Stimulated activated CD4-positive, alpha-beta T cell treated with anti-CD3 and anti-CD28 coated beads, Interleukin-1b, Interleukin-23, amount 100 ng/mL, for 1 hour (primary cell): ENCODE data around the gene TRIM17.
"Not testable (repeated sequence)": the region's sequence is repeated elsewhere in the genome, so short reads cannot be mapped to it uniquely, and the experiment has no call there.

Source experiments
- DNase-seq, 2 donors: peaks; one replicate each; pipeline ENCODE4 v3.0.0-alpha.2; 2020; ENCODE audit warnings: low read depth in 2 of 2

Gene TRIM17

DNA sequence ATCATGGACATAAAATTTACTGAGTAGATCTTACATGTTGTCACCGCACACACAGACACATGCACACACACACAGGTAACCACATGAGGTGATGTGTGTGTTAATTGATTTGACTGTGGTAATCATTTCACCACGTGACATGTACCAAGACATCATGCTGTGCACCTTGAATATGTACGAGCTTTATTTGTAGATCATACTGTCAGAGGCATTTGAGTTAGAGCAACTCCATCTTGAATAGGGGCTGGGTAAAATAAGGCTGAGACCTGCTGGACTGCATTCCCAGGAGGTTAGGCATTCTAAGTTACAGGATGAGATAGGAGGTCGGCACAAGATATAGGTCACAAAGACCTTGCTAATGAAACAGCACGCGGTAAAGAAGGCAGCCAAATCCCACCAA lies 31.7 kb upstream of the TRIM17 start:
- no peak for DNase-seq

DNA sequence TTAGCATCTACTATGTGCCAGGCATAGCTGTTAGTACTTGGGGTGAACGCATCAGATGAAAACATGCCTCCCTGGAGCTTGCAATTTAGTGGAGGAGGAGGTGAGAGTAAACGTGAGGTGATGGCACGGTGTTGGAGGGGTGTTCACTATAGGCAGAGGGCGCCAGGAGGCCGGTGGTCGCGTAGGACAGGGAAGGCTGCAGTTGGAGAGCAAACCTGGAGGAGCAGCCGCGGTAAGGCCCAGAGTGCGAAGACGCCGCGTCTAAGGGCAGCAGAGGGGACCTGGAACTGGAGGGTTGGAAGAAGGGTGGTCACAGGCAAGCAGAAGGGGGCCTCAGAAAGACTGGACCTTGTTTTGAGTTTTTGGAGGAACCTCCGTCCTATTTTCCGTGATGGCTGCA lies 30.2 kb upstream of the TRIM17 start:
- no peak for DNase-seq

DNA sequence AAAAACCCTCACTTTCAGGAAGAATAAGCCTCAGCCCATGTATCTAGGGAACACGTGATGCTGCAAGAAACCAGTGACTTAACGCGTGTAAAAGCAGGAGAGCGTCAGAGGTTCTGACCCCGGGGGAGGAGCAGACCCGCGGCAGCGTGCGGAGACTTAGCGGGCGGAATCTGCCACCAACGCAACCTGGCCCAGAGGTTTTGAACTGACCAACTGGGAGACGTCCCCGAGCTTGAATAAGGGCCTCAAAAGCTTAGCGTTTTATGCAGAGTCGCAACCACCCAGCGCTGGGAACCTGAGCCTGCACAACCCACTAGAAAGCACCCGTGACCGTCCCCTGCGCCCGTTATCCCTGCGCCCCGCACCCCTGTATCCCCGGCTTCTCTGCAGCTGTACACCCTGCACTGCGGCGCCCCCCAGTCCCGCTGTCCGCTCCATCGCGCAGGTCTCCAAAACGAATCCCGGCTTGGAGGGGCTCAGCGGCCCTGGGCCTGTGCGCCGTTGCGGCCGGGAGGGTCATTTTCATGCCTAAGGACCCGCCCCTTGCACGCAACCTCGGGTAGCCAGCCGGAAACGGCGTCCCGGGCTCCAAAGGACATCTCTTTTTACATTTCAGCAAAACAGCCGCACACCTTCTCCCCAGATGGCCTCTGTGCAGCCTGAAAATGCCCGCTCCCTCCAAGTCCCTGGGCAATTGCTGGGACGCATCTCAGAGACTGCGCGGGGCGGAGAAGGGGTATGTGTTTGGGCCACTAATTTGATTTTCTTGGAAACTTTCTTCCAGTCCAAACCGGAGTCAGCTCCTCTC lies 29.4 kb upstream of the TRIM17 start:
- DNase-seq, result no peak

DNA sequence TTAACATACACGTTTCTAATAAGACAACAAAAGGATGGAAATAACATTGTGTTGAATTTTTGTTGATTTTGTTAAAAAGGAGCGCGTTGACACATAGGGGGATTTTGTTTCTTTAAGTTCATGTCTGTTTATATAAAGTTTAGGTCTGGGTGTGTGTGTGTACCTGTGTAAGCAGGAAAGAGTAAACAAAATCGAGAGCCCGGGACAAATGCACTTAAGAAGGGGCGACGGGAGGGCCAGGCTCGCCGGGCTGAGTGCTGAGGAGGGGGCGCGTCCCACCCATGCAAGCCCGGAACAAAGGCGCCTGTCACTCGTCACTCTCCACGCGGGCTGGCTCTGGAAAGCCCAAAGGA lies 28.8 kb upstream of the TRIM17 start:
- no peak for DNase-seq

DNA sequence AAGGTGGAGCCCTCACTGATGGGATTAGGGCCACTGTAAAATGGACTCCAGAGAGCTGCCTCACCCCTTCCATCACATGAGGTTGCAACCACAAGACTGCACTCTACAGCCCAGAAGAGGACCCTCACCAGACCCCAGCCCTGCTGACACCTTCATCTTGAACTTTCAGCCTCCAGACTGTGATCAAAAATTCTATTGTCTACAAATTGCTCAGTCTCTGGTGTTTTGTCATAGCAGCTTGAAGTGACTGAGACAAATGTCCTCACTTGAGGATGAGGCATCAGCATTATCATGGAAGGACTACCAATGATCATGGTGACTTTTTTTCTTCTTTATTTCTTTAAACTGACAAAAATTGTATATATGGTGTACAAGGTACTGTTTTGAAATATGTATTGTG lies 26.7 kb upstream of the TRIM17 start:
- DNase-seq, result no peak

DNA sequence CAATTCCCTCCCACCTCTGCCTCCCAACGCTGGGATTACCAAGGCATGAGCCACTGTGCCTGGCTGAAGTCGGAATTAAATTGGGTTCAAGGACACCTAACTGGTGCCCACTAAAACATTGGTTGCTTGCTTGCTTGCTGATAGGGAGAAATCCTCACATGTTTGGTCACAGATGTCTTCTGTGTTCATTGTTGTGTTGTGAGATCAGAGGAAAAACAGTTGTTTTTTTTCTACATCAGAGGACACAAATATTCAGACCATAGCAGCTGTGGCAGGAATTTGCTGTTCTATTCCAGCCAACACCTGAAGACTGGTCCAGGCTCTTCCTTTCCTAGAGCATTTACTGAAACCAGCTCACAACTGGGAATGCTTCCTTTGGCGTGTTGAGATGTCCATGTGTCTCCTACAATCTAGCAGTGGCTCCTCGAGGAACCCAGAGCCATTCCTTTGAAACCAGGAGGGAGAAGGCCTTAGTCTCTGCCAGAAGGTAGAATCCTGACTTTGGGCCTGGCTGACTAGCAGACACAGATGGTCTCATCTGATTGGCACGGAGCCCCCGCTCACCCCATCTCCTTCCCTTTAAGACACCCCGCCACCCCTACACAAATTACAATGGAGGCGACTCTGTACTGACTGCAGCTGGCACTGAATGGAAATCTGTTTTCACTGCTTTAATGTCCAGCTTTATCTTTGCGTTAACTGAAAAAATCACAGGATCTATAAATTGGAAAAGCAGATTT lies 24.3 kb upstream of the TRIM17 start:
- no peak for DNase-seq

DNA sequence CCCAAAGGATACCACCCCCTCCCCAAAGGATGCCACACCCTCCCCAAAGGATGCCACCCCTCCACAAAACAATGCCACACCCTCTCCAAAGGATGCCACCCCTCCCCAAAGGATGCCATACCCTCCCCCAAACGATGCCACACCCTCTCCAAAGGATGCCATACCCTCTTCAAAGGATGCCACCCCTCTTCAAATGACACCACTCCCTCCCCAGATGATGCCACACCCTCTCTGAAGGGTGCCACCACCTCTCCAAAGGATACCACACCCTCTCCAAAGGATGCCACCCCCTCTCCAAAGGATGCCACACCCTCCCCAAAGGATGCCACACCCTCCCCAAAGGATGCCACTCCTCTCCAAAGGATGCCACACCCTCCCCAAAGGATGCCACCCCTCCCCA lies 21.6 kb upstream of the TRIM17 start:
- DNase-seq, result no peak

DNA sequence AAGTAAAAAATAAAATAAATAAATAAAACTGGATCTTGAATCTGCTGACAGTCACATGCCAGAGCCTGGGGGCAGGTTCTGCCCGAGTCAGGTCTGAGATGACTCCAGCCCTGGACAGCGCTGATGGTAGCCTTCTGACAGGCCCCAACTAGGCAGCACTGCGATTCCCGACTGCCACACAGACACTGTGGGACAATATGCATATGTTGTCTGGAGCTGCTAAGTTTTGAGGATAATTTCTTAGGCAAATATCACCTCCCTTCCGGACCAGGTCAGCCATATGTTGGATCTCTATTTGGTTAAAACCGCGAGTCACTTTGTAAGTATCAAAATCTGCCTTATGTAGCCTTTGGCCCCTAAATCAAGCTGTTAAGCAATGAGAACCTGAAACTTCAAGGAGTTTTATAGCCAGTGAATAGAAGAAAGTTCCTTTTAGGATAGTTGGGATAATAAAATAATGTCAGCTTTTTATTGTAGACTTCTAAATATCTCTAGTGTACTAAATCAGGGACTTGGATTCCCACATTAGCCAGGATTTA lies 20.8 kb upstream of the TRIM17 start:
- no peak for DNase-seq

DNA sequence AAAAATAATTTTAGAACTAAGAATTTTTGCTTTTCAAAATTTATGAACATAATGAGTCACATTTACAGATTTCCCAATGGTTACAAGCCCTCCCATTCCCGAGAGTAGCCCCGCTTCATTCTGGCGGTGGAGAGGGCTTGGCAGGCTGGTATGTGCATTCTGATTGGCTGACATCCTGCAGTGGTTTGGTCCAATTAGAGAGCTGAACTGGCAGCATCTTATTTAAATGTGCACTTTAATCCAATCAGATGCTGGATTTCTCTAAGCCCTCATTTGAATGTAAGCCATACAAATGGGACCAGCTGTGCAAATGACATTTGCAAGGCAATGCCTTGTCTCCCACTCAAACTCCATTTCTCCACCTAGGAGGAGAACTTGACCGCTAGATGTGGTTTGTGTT lies 18.0 kb upstream of the TRIM17 start:
- DNase-seq, result no peak

DNA sequence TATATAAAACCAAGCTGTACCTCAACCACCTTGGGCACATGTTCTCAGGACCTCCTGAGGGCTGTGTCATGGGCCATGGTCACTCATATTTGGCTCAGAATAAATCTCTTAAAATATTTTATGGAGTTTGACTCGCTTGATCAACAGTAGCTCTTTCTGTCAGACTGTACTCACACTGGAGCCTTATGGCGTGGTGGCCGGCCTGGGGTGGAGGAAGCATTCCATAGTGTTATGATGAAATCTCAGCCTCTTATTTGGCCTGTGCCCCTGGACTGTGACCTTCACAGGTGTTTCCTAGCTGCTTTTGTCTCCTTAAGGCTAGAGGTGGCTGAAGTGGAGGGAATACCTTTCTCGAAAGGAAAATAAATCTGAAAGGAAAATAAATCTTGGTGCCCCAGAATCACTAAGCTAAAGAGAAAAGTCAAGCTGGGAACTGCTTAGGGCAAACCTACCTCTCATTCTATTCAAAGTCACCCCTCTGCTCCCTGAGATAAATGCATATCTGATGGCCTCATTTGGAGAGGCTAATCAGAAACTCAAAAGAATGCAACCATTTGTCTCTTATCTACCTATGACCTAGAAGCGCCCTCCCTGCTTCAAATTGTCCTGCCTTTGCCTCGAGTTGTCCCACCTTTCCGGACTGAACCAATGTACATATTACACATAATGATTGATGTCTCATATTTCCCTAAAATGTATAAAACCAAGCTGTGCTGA lies 16.8 kb upstream of the TRIM17 start:
- not testable (repeated sequence) for DNase-seq

DNA sequence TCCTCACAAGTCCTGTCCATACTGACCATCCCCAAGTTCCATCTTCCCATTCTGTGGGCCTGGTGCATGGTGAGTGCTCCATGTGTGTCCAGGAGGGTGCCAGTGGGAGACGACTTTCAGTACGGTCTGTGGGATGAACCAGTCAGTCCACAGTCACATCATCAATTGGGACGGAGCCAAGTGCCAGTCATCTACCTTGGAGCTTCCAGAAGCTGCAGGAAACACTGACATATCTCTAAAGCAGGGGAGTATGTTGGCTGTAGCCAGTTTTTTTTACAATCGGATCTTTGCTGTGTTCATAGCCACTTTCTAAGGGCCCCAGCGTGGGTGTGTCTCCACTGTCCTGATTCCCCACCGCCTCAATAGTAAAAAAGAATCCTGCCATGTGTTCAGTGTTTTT lies 13.6 kb upstream of the TRIM17 start:
- no peak for DNase-seq

DNA sequence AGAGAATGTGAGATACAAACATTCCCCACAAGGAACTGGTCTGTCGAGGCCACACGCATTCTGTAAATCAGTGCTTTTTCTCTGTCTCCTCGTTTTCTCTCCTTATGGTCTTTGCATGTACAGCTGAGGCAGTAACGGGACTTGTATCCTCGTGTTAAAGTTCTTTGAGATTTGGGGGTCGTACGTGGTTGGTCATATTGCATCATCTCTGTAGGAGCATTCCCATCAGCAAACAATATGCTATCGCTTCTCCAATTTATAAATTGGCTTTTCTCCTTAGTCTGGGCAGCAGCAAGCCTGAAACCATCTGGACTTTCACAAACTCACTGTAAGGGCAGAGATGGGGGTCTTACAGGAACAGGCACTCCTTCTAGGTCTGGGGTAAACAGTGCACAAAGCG lies 13.0 kb upstream of the TRIM17 start:
- DNase-seq, result no peak

DNA sequence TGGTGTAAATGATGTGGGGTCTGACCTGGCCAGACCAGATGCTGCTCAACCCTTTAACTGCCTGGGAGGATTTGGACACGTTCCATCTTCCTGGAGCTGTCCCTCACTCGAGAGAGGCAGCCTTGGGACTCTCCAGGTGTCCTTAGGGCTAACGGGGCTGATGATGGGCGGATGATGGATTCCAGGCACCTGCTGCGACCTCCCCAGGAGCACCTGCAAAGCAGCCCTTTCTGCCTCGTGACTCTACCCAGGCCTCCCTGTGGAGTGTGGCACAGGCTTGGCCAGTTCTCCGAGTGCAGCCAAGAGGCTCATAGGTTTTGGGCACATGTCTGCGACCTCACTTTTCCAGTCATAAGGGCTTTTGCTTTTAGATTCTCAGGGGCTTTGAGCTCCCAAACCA lies 12.3 kb upstream of the TRIM17 start:
- no peak for DNase-seq

DNA sequence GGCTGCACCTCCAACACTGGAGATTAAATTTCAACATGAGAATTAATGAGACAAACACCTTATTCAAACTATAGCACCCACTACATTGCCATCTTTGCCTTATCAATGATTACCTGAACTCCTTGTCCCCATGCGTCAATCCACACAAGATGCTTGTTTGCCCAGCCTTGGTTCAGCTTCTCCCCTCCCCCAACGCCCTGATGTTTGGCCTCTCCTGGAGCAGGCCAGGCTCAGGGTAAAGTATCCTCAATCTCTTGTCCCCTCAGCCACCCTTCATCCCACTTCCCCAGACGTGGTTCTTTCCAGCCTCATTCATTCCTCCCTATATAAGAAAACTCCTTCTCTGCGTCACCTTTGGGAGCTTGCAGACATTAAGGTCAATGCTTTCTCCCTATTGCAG lies 11.8 kb upstream of the TRIM17 start:
- no peak for DNase-seq

DNA sequence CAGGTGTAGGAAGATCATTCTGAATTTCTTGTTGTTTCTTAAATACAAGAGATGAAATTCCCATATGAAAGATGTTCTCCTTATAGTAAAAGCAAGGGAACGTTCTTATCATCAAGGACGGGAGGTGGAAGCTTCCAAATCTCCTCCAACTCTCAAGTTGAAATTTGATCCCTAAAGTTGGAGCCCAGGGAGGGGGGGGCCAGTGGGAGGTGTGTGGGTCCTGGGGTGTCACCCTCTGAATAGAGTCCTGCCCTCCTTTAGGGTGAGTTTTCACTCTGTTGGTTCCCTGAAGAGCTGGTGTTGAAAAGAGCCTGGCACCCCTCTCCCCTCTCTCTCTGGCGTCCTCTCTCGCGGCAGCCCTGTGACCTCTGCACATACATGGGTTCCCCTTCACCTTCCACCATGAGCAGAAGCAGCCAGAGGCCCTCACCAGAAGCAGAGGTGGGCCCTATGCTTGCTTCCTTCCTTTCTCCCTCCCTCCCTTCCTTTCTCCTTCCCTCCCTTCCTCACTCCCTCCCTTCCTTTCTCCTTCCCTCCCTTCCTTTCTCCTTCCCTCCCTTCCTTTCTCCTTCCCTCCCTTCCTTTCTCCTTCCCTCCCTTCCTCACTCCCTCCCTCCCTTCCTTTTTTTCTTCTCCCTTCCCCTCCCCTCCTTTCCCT lies 10.0 kb upstream of the TRIM17 start:
- DNase-seq, result no peak

DNA sequence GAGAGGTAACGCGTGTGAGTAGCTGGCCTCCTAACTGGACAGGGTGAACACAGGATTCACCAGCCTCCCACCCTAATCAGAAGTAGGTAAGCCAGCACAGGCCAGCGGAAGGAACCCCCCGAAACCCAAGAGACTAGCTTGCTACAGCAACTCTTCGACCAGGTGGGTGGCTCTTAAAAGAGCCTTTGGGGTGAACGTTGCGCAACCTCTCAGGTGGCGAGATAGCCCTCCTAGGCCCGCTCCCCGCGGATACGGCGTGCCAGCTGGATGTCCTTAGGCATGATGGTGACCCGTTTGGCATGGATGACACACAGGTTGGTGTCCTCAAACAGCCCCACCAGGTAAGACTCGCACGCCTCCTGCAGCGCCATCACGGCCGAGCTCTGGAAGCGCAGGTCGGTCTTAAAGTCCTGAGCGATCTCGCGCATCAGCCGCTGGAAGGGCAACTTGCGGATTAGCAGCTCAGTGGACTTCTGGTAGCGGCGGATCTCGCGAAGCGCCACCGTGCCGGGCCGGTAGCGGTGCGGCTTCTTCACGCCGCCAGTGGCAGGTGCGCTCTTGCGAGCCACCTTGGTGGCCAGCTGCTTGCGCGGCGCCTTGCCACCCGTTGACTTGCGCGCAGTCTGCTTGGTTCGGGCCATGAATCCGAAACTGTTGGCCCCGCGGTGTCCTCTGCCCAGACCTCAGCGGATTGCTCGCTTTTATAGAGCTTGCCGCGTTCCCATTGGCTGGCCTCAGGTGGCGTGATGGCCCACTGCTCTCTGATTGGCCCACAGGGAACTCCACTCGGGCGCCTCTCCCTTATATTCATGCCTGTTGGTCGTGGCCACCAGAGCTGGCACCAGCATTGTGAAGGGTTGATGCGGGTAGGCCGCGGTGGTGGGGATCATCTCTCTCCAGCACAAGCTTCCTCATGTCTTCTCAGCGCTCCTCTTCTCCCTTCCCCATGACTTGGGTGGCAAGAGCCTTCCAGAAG lies 8.3 kb upstream of the TRIM17 start:
- no peak for DNase-seq

DNA sequence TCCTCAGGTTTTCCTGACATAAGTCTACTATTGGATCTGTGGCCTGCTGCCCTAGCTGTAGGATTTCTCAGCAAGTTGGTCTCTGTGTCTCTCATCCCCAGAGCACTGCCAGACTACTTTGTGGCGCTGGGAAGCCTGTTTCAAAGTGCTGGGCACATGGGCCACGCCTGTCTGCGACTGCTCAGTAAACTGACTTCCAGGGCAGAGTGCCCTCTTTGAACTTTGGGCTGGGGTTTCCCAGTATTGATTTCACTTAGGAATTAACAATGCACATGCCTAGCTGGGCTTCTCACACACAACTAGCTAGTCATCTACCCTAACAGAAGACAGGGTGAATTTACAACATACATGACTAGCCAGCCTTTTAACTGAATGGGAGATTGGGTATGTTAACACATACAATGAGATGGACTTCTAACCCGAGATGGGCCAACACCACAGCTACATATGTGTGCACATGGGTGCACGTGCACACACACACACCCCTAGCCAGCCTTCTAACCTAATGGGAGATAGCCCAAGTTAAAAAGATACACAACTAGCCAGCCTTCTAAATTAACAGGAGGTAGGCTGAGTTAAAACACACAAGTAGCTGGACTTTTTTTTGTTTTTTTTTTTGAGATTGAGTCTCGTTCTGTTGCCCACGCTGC lies 6.9 kb upstream of the TRIM17 start:
- no peak for DNase-seq

DNA sequence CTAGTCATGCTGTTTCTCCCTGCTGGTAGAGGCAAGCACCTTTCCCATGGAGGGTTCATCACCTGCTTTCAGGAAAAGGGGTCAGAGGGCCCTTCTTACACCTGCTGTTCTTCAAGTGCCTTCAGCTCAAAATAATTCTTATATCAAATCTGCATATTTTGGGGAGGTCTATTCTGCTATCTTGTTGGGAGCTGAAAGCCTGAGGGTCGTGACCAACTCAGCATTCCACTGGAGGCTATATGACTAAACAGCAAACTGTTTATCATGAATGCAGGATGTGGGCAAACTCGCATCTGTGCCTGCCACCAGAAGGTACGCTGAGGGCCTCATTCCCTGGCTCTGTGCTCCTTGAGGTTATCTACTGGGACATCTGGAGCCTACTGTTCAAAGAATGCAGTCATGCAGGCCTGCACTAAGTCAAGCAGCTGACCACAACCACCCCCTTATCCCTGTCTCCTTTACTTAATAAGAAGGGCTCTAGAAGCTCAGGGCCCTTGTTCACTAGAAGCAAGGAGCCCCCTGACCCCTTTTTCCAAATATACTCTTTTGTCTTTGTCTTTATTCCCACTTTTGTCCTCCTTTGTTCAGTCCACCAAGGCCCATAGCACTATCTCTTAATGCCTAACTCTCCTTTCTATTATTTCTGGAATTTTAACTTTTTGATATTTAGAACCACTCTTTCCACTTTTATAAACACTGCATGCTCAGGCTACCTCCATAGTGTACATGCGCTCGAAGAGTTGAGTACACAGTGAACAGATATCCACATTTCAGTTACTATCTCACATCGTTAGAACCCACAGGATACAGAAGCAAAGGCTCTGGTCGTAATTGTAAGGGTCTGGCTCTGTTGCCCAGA lies 4.5 kb upstream of the TRIM17 start:
- DNase-seq, result no peak

DNA sequence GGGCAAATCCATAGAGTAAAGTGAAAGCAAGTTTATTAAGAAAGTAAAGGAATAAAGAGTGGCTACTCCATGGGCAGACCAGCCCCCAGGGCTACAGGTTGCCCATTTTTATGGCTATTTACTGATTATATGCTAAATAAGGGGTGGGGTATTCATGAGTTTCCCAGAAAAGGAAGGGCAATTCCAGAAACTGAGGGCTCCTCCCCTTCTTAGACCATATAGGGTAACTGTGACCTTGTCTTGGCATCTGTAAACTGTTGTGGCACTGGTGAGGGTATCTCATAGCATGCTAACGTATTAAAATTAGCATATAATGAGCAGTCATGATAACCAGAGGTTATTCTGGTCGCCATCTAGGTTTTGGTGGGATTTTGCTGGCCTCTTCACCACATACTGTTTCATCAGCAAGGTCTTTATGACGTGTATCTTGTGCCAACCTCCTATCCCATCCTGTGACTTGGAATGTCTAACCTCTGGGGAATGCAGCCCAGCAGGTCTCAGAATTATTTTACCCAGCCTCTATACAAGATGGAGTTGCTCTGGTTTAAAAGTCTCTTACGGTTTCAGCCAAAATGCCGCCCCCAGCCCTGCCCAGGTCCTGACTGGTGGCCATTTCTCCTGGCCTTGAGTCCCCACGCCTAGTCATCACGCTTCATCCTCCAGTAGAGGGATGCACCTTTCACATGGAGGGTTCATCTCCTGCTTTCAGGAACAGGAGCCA lies 982 bp upstream of the TRIM17 start:
- DNase-seq, result no peak
